Cardiac fibroblast (primary cell): ENCODE data around the gene BAIAP2L2.

Source experiments
- DNase-seq, 2 donors: peaks; one replicate each; pipeline versions ENCODE4 v3.0.0 to v3.0.0-alpha.2; 2010; ENCODE audit warnings: low read depth in 2 of 2
- H3K4me3 ChIP-seq, 2 donors: replicated peaks in 1 of 2; 1 replicate in 1 of 2; 2 replicates in 1 of 2; pipeline ENCODE4 v1.5.1; 2011; ENCODE audit warnings: low read depth in 2 of 2, low read length in 2 of 2, mild to moderate bottlenecking in 2 of 2, moderate library complexity in 1 of 2
- TF ChIP-seq, protein P1 (sequence below): IDR thresholded peaks from one replicate; pipeline ENCODE4 v1.5.1; 2011; ENCODE audit warnings: low read depth, mild to moderate bottlenecking, low read length, inconsistent platforms

Gene BAIAP2L2

DNA sequence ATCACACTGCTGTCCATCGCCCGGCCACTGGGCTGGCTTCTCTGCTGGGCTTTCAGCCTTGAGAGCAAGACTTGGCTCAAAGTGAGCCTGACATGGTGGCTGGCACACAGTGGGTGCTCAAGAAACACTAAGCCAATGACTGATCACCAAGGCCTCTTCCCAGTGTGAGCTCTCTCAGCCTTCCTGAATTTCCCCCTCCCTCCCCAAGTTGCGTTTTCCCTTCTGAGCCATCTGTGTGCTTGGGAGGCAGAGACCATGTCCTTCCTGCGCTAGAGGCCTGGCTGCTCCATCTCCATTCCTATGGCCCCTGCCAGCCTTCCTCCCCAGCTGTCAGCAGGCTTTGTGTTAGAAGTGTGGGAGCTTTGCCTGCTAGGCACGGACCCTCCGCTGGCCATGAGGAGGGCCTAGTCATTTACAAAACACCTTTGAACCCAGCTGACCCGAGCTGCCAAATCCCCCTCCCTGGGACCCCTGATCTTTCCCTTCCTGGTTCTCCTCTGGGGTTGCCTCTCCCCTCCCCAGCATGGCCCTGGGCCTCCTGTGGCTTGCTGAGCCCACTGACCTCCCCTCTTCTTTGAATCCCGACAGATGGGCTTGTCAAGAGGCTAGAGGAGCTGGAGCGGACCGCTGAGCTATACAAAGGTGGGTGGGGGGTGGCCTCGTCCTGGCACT, 40.1 kb downstream of the BAIAP2L2 start:
- no peak for DNase-seq
- H3K4me3 ChIP-seq = no peak overlapping the region
- TF ChIP-seq, protein P1, sequence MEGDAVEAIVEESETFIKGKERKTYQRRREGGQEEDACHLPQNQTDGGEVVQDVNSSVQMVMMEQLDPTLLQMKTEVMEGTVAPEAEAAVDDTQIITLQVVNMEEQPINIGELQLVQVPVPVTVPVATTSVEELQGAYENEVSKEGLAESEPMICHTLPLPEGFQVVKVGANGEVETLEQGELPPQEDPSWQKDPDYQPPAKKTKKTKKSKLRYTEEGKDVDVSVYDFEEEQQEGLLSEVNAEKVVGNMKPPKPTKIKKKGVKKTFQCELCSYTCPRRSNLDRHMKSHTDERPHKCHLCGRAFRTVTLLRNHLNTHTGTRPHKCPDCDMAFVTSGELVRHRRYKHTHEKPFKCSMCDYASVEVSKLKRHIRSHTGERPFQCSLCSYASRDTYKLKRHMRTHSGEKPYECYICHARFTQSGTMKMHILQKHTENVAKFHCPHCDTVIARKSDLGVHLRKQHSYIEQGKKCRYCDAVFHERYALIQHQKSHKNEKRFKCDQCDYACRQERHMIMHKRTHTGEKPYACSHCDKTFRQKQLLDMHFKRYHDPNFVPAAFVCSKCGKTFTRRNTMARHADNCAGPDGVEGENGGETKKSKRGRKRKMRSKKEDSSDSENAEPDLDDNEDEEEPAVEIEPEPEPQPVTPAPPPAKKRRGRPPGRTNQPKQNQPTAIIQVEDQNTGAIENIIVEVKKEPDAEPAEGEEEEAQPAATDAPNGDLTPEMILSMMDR = no peak

DNA sequence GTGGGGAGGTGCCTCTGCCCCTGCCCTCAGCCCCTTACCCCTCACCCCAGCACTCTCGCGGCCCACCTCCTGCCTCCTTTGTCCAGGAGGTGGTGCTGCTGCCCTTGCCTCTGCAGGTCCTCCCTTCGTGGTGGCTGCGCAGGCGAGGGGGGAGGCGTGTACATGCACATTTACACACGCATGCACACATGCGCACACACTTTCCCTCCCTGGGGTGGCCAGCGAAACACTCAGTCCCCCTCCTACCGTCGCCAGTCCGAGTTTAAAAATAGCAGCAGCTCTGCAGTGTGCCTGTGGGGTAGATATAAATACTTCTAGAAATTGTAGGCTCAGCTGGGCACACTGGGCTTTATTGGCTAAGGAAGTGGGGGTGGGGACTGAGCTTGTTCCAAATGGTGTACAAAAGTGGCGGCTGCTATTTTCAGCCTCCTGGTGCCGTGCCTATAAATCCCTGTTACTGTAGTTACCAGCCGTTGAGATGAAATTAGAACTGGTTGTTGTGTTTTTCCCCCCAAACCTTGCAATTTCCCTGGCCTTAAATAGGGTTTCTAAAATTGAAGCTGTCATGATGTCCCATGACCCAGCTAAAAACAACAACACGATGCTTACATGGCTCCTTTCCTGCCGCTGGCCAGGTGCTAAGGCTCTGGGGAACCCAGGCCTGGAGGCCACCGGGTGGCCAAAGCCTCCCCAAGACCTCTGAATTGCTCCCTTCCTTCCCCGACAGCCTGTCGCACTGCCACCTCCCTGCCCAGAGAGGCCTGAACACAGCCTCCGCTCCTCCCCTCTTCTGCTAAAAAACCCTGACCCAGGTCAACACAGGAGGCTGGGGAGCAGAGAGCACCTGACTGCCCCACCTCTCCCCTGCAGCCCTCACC, 40.9 kb downstream of the BAIAP2L2 start:
- peak; percentile 48 to 67 for DNase-seq
- TF ChIP-seq, protein P1 = peak; percentile 77
- no peak overlapping the region for H3K4me3 ChIP-seq

DNA sequence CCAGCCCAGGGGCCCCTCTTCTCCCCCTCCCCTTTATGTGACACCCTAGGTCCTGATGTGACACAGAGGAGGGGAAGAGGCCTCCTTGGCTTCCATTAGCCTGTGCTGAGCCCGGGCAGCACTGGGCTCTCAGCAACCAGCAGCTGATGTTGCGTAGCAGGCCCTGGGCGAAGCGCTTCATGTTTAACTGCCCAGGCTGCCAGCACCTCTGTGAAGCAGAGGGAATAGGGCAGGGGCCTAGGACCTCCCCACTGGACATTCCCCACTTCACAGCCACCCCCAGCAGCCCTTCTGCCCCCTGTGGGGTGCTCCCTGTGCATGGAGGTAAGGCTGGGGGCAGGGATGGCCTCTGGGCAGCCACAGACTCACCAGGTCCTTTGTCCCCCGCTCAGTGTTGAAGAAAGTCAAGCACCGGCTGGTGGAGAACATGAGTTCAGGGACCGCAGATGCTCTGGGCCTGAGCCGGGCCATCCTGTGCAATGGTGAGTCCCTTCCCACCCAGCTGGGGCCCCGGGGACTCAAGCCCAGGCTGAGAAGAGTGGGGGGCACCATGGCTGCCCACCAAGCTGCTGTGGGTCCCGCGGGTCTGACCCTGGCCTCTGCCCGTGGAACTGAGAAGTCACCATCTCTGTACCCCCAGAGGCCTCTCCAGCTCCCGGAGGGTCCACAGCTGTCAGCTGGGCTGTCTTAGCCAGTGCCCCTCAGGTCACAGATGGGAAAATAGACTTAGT, 41.7 kb downstream of the BAIAP2L2 start:
- H3K4me3 ChIP-seq = no peak overlapping the region
- DNase-seq = no peak
- TF ChIP-seq, protein P1 = no peak

DNA sequence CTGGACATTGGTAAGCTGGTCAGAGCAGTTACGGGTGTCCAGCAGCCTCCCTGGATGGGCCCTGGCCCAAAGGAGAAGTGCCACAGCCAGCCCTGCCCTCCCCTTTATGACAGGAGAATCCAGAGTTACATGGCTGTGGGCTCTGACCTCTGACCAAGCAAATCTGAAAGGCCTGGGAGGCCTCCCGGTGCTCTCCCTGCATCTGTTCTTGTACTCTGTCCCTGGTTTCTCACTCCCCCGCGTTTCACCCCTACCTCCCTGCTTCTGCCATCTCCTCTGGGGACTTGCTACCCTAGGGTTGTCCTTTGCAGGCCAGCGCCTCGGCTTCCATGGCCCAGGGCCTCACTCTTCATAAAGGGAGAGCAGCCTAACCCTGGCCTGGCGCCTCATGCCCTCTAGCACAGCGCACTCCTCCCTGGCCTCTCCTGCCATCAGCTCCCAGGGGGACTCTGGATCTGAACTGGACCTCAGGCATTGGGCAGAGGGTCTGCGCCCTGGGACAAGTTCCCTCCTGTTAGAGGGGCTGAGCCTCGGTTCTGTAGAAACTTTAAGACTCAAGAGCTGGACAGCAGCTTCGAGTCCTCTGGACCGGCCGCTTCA, 42.6 kb downstream of the BAIAP2L2 start:
- DNase-seq = no peak
- TF ChIP-seq, protein P1 = no peak
- H3K4me3 ChIP-seq = no peak overlapping the region

DNA sequence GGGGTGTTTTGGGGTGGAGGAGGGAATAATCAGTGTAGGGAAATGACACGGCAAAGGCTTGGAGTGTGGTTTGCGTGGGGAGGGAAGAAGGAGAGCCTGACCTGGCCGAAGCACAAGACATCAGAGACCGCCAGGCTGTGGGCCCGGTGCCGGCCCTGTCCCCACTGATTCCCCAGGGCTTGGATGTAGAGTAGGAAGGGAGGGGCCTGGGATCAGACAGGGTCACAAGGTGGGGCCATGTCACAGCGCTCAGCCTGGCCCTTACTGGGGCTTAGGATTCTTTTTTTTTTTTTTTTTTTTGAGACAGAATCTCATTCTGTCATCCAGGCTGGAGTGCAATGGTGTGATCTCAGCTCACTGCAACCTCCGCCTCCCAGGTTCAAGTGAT, 43.5 kb downstream of the BAIAP2L2 start:
- H3K4me3 ChIP-seq = no peak overlapping the region
- no peak for DNase-seq
- TF ChIP-seq, protein P1 = no peak

DNA sequence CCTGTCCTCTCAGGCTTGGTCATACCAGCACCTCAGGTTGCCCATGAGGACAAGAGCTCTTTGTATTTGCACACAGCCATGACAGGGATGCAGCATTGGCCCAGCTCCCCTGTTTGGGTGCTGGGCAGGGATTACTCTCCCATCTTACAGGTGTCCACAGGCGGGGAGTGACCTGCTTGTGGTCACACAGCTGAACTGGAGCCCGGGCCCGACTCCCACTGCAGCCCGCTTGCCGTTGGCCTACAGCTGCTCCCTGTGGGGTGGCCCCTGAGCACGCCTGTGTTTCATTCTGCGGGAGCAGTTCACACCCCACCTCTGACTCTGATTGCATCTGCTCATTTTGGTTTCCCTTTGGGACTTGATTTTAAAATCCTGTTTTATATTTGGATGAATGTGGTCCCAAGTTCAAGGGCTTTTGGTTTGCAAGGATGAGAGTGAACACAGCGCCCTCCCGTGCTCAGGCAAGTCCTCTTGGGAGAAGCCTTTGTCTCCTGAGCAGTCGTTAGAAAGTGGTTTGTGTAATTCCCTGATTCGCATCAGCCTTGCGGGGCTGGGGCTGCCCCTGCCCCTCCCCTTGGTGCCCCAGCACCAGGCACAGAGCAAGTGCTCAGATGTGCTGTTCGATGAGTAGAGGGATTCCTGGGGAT, 44.0 kb downstream of the BAIAP2L2 start:
- DNase-seq = no peak
- TF ChIP-seq, protein P1 = no peak
- H3K4me3 ChIP-seq = no peak overlapping the region
